ENCODE data around the gene CLCN7. TPM values are rescaled to one million over a fixed set of nuclear protein-coding genes. Genes with fewer than 3 reads are reported as not detected.

CLCN7 gene
- total RNA-seq, 1 experiment from 2014 or later: 64.0 TPM

- no peaks in the 10 kb centered on the region for H3K36me3 ChIP-seq (ENCODE audit: control insufficient read depth in 1 of 2, insufficient read depth in 2 of 2, low read length in 2 of 2)
- ChIA-PET POLR2A (no interaction called here), RAD21 (ENCODE audit: low non-redundant PET in 1 of 2, low total read pairs in 2 of 2, uncharacterized antibody in 2 of 2, unreplicated experiment in 2 of 2) (no interaction called here), CTCF (no interaction called here)
- no peaks in the 10 kb centered on the region for H4K20me1 ChIP-seq (ENCODE audit: insufficient read depth)
- intact Hi-C loops (cut with micrococcal nuclease): no loop called here
- no peak for TF ChIP-seq CEBPB (IDR thresholded peaks at IDR 0.05; ENCODE audit: low read depth)
- no peak for TF ChIP-seq JUND (IDR thresholded peaks at IDR 0.05)
- no peak for TF ChIP-seq ELF1 (IDR thresholded peaks at IDR 0.05; ENCODE audit: borderline replicate concordance, low read depth)
- no peak for TF ChIP-seq EZH2phosphoT487 (IDR thresholded peaks at IDR 0.05; ENCODE audit: borderline replicate concordance)
- TF ChIP-seq, protein P1, sequence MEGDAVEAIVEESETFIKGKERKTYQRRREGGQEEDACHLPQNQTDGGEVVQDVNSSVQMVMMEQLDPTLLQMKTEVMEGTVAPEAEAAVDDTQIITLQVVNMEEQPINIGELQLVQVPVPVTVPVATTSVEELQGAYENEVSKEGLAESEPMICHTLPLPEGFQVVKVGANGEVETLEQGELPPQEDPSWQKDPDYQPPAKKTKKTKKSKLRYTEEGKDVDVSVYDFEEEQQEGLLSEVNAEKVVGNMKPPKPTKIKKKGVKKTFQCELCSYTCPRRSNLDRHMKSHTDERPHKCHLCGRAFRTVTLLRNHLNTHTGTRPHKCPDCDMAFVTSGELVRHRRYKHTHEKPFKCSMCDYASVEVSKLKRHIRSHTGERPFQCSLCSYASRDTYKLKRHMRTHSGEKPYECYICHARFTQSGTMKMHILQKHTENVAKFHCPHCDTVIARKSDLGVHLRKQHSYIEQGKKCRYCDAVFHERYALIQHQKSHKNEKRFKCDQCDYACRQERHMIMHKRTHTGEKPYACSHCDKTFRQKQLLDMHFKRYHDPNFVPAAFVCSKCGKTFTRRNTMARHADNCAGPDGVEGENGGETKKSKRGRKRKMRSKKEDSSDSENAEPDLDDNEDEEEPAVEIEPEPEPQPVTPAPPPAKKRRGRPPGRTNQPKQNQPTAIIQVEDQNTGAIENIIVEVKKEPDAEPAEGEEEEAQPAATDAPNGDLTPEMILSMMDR (IDR thresholded peaks at IDR 0.05 in 2 of 3, conservative IDR thresholded peaks at IDR 0.05 in 1 of 3; ENCODE audit: borderline replicate concordance in 1 of 3, insufficient read depth in 1 of 3, low read depth in 2 of 3, low read length in 2 of 3): no peak
- TF ChIP-seq ATF3 (IDR thresholded peaks at IDR 0.05): no peak
- no peak for TF ChIP-seq FOSL1 (IDR thresholded peaks at IDR 0.05; ENCODE audit: low read depth)
- TF ChIP-seq SIN3A (IDR thresholded peaks at IDR 0.05; ENCODE audit: low read depth): no peak
- TF ChIP-seq YY1 (IDR thresholded peaks at IDR 0.05; ENCODE audit: extremely low read depth, insufficient replicate concordance, low read depth, low read length): no peak
- no peak for TF ChIP-seq ZBTB33 (IDR thresholded peaks at IDR 0.05; ENCODE audit: extremely low read depth, insufficient replicate concordance, low read length)
- no peak for TF ChIP-seq SRF (IDR thresholded peaks at IDR 0.05; ENCODE audit: low read depth)
- peak overlapping the region; percentile 76 to 78 for H3K4me3 ChIP-seq (replicated peaks in 1 of 2; ENCODE audit: low read depth in 1 of 2, low read length in 2 of 2)
- H2AFZ ChIP-seq (ENCODE audit: low read depth, low read length, poor library complexity, severe bottlenecking): no peak overlapping the region
- peak overlapping the region; percentile 95; the same call in 1 of the 2 replicates for H3K27ac ChIP-seq (ENCODE audit: low read depth, low read length)
- H3K4me1 ChIP-seq (ENCODE audit: control insufficient read depth in 1 of 2, insufficient read depth in 2 of 2, low read length in 2 of 2): peaks cover 17 to 36% of the 10 kb centered on the region in 2 experiments; a peak in 3 of 4 replicates
- H3K9me3 ChIP-seq (ENCODE audit: control insufficient read depth in 1 of 2, insufficient read depth in 1 of 2, low read depth in 1 of 2, low read length in 2 of 2): no peaks in the 10 kb centered on the region
- no peak for DNase-seq (ENCODE audit: low read depth, low spot score)
- H3K79me2 ChIP-seq (ENCODE audit: insufficient read depth, low read length): peaks cover 39% of the 10 kb centered on the region
- H3K4me2 ChIP-seq (ENCODE audit: low read length): peak overlapping the region; percentile 97
- H3K27me3 ChIP-seq (ENCODE audit: insufficient read depth, low read length): no peaks in the 10 kb centered on the region
- TSS peak; percentile 65 for BruUV-seq (replicated peaks)
- no peaks in the 10 kb centered on the region for H3K9me2 ChIP-seq (ENCODE audit: insufficient read depth)
- ATAC-seq: no peak
- peak overlapping the region; percentile 80 for H3K9ac ChIP-seq (ENCODE audit: low read length)
Measured at GRCh38 chr16:1474082-1474795, 589 bp downstream of the CLCN7 start.
